ENCODE measurements around the gene VPS50. TPM values are rescaled to one million over a fixed set of nuclear protein-coding genes. Genes with fewer than 3 reads are reported as not detected.

The VPS50 gene
- 128 TPM for total RNA-seq

GRCh38 chr7:93231799-93232672, at the start of gene VPS50:
VPS50 (plus strand) TSS chr7:93232366; CDS start chr7:93232468, 102 bp downstream.

GRCh38 chr7:93226310-93226709, 5.9 kb upstream of the VPS50 start, which contains the start of gene HEPACAM2:
HEPACAM2 (minus strand) TSS chr7:93226469.

Other genes starting within 250 kb of the VPS50 start
- gene SAMD9, start 114.4 kb upstream of the VPS50 start, total RNA-seq, result 1.6 TPM
- gene SAMD9L, start 84.0 kb upstream of the VPS50 start, total RNA-seq, result 2.8 TPM
- gene HEPACAM2, start 5.9 kb upstream of the VPS50 start, total RNA-seq, result not detected

All from parietal lobe (tissue), 1 donor.